ENCODE data around the gene MAP3K1. TPM values are rescaled to one million over a fixed set of nuclear protein-coding genes. Genes with fewer than 3 reads are reported as not detected.
A peak's percentile ranks its signal among the peaks of the same experiment; 100 is the strongest.

The MAP3K1 gene
- total and polyA plus RNA-seq, 4 donors = 2.4 to 15.4 (median 6.7) TPM

- Histone ChIP-seq H3K4me3 (ENCODE audit: low read depth in 1 of 3, low read length in 3 of 3) (no peak overlapping the region), H3K27ac (ENCODE audit: low read depth in 1 of 2, low read length in 2 of 2) (no peak overlapping the region), H3K9ac (ENCODE audit: low read depth in 1 of 2, low read length in 2 of 2) (no peak overlapping the region), H3K9me3 (ENCODE audit: control insufficient read depth in 4 of 4, low read length in 3 of 4) (no peaks in the 10 kb centered on the region), H3K27me3 (ENCODE audit: control insufficient read depth in 4 of 4, insufficient read depth in 4 of 4, low read length in 3 of 4) (no peaks in the 10 kb centered on the region), H3K4me1 (ENCODE audit: control insufficient read depth in 4 of 4, insufficient read depth in 4 of 4, low read length in 3 of 4) (peaks cover 10 to 31% (median 17%) of the 10 kb centered on the region in 4 donors), H3K36me3 (ENCODE audit: control insufficient read depth in 4 of 4, insufficient read depth in 3 of 4, low read depth in 1 of 4, low read length in 3 of 4) (no peaks in the 10 kb centered on the region)
- 69% methylated on average over 2 of the region's 2 CpGs for WGBS
- TF ChIP-seq JUND (IDR thresholded peaks at IDR 0.05) = no peak
- no peak for TF ChIP-seq GABPA (IDR thresholded peaks at IDR 0.05 in 1 of 2, conservative IDR thresholded peaks at IDR 0.05 in 1 of 2)
- no peak for TF ChIP-seq EGR1 (IDR thresholded peaks at IDR 0.05; ENCODE audit: low read depth in 2 of 2)
- TF ChIP-seq CTCF (IDR thresholded peaks at IDR 0.05; ENCODE audit: low read depth, low read length, missing input control) = no peak
- no peak for TF ChIP-seq TAF1 (conservative IDR thresholded peaks at IDR 0.05)
- TF ChIP-seq, protein P1, sequence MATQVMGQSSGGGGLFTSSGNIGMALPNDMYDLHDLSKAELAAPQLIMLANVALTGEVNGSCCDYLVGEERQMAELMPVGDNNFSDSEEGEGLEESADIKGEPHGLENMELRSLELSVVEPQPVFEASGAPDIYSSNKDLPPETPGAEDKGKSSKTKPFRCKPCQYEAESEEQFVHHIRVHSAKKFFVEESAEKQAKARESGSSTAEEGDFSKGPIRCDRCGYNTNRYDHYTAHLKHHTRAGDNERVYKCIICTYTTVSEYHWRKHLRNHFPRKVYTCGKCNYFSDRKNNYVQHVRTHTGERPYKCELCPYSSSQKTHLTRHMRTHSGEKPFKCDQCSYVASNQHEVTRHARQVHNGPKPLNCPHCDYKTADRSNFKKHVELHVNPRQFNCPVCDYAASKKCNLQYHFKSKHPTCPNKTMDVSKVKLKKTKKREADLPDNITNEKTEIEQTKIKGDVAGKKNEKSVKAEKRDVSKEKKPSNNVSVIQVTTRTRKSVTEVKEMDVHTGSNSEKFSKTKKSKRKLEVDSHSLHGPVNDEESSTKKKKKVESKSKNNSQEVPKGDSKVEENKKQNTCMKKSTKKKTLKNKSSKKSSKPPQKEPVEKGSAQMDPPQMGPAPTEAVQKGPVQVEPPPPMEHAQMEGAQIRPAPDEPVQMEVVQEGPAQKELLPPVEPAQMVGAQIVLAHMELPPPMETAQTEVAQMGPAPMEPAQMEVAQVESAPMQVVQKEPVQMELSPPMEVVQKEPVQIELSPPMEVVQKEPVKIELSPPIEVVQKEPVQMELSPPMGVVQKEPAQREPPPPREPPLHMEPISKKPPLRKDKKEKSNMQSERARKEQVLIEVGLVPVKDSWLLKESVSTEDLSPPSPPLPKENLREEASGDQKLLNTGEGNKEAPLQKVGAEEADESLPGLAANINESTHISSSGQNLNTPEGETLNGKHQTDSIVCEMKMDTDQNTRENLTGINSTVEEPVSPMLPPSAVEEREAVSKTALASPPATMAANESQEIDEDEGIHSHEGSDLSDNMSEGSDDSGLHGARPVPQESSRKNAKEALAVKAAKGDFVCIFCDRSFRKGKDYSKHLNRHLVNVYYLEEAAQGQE (IDR thresholded peaks at IDR 0.05) = no peak
- TF ChIP-seq, protein P2, sequence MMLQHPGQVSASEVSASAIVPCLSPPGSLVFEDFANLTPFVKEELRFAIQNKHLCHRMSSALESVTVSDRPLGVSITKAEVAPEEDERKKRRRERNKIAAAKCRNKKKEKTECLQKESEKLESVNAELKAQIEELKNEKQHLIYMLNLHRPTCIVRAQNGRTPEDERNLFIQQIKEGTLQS (IDR thresholded peaks at IDR 0.05) = no peak
- TF ChIP-seq NR2F2 (IDR thresholded peaks at IDR 0.05) = no peak
- no peak for TF ChIP-seq HNF4G (IDR thresholded peaks at IDR 0.05)
- TF ChIP-seq ZBTB33 (IDR thresholded peaks at IDR 0.05) = no peak
- no peak for TF ChIP-seq RXRA (IDR thresholded peaks at IDR 0.05)
- no peak for DNase-seq (ENCODE audit: low spot score)
These were observed 35.1 kb downstream of the MAP3K1 start for GRCh38 chr5:56850423-56850822.

DNA sequence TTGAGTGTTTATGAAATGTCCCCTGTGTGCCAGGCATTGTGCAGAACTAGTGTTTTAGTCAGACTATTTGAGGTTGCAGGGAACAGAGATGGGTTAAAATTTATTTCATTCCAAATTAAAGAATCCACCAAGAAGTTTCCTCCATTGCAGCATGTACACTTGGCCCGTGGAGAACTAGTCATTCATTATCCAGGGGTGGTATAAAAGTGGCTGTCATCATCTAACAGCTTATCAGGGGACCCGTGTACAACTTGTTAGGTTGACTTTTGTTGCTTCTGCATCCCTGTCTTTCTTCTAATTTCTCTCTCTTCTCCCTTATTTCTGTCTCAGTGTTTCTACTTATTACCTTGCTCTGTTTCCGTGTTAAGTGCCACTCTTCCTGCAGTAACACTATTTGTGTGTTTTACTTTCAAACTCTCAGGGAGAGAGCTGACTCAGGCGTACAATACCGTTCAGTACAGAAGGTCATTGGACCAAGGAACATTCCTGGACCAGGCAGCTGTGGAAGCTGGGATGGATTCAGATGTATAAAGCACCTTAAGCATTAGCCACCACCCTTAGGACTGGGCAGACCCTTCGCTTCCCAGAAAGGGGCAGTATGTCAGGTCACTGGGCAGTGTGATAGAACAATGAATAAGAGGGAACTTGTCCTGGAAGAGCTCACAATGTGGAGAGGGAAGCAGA, 36.1 kb downstream of the MAP3K1 start:
- Histone ChIP-seq H3K27me3 (ENCODE audit: control insufficient read depth in 4 of 4, insufficient read depth in 4 of 4, low read length in 3 of 4) (no peaks in the 10 kb centered on the region), H3K4me1 (ENCODE audit: control insufficient read depth in 4 of 4, insufficient read depth in 4 of 4, low read length in 3 of 4) (peaks cover 10 to 31% (median 17%) of the 10 kb centered on the region in 4 donors), H3K36me3 (ENCODE audit: control insufficient read depth in 4 of 4, insufficient read depth in 3 of 4, low read depth in 1 of 4, low read length in 3 of 4) (no peaks in the 10 kb centered on the region), H3K4me3 (ENCODE audit: low read depth in 1 of 3, low read length in 3 of 3) (no peak overlapping the region), H3K9me3 (ENCODE audit: control insufficient read depth in 4 of 4, low read length in 3 of 4) (no peaks in the 10 kb centered on the region), H3K9ac (ENCODE audit: low read depth in 1 of 2, low read length in 2 of 2) (no peak overlapping the region), H3K27ac (ENCODE audit: low read depth in 1 of 2, low read length in 2 of 2) (peak overlapping the region; percentile 10 to 20)
- 24% methylated on average over 6 of the region's 6 CpGs for WGBS
- no peak for DNase-seq (ENCODE audit: low spot score)
- TF ChIP-seq YY1 (IDR thresholded peaks at IDR 0.05) (no peak), JUND (IDR thresholded peaks at IDR 0.05) (no peak), SP1 (IDR thresholded peaks at IDR 0.05) (peak; percentile 21), GABPA (IDR thresholded peaks at IDR 0.05 in 1 of 2, conservative IDR thresholded peaks at IDR 0.05 in 1 of 2) (no peak), RAD21 (IDR thresholded peaks at IDR 0.05) (peak in 1 of 2 donors; percentile 19), CTCF (IDR thresholded peaks at IDR 0.05; ENCODE audit: low read depth, low read length, missing input control) (no peak), ZBTB33 (IDR thresholded peaks at IDR 0.05) (no peak), FOXA2 (IDR thresholded peaks at IDR 0.05) (no peak), RXRA (IDR thresholded peaks at IDR 0.05) (peak; percentile 47 to 67), NR2F2 (IDR thresholded peaks at IDR 0.05) (peak; percentile 19), FOXA1 (IDR thresholded peaks at IDR 0.05) (no peak), HNF4G (IDR thresholded peaks at IDR 0.05) (no peak)
- TF ChIP-seq, protein P2 (IDR thresholded peaks at IDR 0.05) = no peak
- TF ChIP-seq, protein P3, sequence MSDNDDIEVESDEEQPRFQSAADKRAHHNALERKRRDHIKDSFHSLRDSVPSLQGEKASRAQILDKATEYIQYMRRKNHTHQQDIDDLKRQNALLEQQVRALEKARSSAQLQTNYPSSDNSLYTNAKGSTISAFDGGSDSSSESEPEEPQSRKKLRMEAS (IDR thresholded peaks at IDR 0.05) = no peak
